ENCODE measurements around the gene PPIH. TPM values are rescaled to one million over a fixed set of nuclear protein-coding genes. Genes with fewer than 3 reads are reported as not detected.
"Not testable (repeated sequence)": the region's sequence is repeated elsewhere in the genome, so short reads cannot be mapped to it uniquely, and the experiment has no call there.

Gene PPIH
- 20.1 TPM for total RNA-seq
- long read RNA-seq, partial matches to known transcripts: 2 of 6 reads
- long read RNA-seq, other reads (novel, unspliced or antisense): 1 of 6 reads

DNA sequence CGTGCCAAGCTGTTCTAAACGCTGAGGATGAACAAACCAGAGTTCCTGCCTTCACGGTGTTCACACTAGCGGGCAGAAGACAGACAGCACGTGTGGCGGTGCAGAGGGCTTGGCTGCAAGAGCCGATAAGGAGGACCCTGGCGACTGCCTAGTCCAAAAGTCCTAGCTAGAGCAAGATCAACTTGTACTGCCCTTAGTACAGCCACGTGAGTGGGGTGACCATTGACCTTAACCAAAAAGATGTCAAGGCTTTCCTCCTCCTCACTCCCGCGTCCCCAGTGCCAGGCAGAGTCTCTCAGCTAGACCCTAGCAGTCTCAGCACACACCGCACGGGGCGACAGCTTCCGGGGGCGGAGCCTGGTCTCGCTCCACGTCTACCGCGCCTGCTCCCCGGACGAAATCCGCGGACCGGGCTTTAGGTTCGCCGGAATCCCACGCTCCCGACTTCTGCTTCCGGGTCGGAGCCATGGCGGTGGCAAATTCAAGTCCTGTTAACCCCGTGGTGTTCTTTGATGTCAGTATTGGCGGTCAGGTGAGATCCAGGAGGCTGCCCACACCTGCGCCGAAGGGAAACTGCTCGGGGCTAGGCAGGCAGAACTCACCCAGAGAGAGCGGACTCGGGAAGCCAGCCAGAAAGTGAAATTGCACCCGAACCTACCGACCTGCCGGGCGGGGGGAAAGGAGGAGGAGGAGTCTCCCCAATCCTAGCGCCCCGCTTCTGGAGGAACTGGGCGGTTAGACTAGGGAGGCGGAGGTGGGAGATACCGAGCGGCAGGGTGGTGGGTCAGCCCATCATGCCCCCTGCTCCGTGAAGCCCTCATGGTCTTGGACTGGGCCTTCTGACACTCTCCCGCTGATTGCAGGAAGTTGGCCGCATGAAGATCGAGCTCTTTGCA is at the start of gene PPIH:
Gene PPIH, plus strand, starts transcription at position 443 of the 896 bp plus-strand sequence. Its CDS starts 24 bp downstream, at position 467.
- intact Hi-C loops (cut with DNase I): no loop called here
- ATAC-seq (peak; percentile 100), DNase-seq (ENCODE audit: missing footprints) (peak; percentile 97)

GRCh38 chr1:42613803-42614131 is 44.5 kb upstream of the PPIH start:
- ATAC-seq (no peak), DNase-seq (ENCODE audit: missing footprints) (no peak)
- intact Hi-C loops (cut with DNase I): no loop called here

- DNase-seq (ENCODE audit: missing footprints) (no peak), ATAC-seq (no peak)
- intact Hi-C loops (cut with DNase I): no loop called here
These were observed 39.4 kb upstream of the PPIH start for GRCh38 chr1:42618866-42619265.

DNA sequence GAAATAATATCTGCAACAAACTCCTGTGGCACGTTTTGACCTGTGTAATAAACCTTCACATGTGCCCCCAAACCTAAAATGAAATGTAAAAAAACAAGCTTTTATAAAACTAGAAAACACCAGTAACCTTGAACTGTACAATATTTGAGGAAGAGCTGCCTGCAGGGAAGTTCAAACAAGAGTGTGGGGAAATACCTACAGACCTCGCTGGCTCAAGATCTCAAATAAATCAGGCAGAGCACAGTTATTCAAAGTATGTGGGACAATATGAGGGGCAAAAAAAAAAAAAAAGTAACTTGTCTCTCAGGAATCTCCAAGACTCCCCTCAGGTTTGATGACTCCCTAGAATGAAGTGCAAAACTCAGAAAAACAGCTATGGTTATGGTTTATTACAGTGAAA is 37.9 kb upstream of the PPIH start:
- ATAC-seq: no peak
- intact Hi-C loops (cut with DNase I): no loop called here
- DNase-seq (ENCODE audit: missing footprints): no peak

GRCh38 chr1:42621180-42621579 is 37.0 kb upstream of the PPIH start:
- ATAC-seq; DNase-seq (ENCODE audit: missing footprints); intact Hi-C loops (cut with DNase I): not testable (repeated sequence)

- DNase-seq (ENCODE audit: missing footprints); ATAC-seq; intact Hi-C loops (cut with DNase I): not testable (repeated sequence)
These were observed 31.0 kb upstream of the PPIH start for GRCh38 chr1:42627205-42627604.

- no peak for ATAC-seq
- intact Hi-C loops (cut with DNase I): no loop called here
- DNase-seq (ENCODE audit: missing footprints): no peak
These were observed 19.1 kb upstream of the PPIH start for GRCh38 chr1:42639116-42639515.

DNA sequence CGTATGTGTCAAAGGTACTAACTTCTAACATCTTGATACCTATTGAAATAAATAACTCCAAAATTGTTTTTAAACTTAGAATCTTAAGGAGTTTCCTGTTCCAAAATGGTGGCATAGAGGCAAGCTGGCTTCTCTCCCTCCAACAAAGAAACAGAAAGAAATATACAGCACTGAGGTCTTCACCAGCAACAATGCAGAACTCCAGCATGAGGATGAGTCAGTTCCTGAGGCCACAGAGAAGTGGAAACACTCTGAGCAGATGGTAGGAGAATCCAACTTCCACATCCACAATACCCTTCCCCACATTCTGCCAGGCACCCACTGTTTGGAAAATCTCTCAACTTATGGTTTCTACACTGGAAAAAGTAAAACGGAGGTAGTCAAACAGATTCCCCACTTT is 12.2 kb upstream of the PPIH start:
- no peak for ATAC-seq
- intact Hi-C loops (cut with DNase I): no loop called here

GRCh38 chr1:42657201-42657600 is 1.0 kb upstream of the PPIH start:
- no peak for DNase-seq (ENCODE audit: missing footprints)
- intact Hi-C loops (cut with DNase I): no loop called here
- no peak for ATAC-seq

More for the DNA sequence above, 12.2 kb upstream of the PPIH start:
- no peak for DNase-seq (ENCODE audit: missing footprints)

- intact Hi-C loops (cut with DNase I): no loop called here
- ATAC-seq (no peak), DNase-seq (ENCODE audit: missing footprints) (no peak)
These were observed 684 bp downstream of the PPIH start for GRCh38 chr1:42658877-42659337.

DNA sequence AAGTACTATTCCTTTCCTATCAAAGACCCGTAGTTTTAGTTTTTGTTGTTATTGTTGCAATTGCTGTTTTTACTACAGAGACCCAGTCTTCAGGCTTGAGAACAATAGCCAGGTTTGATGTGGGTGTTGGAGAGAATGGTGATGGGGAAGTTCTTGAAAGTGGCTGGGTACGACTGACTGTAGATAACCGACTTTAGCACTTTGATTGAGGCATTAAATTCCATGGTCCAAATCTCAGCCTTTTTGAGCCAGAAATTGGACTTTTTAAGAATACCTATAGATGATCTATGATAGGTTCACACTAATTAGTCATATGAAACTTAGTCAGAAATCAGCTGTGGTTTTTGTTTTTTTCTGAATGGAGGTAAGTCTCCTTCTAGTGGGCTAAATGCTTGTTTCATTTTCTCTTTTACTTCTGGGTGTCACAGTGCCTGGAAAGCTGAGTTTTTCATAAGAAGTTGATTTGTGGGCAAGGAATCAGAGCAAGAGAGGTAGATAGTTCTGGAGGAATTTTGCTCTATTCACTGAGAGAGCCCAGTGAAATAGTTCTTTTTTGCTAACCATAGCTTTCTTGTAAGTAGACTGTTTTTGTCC is 2.8 kb downstream of the PPIH start:
- no peak for ATAC-seq
- DNase-seq (ENCODE audit: missing footprints): no peak

DNA sequence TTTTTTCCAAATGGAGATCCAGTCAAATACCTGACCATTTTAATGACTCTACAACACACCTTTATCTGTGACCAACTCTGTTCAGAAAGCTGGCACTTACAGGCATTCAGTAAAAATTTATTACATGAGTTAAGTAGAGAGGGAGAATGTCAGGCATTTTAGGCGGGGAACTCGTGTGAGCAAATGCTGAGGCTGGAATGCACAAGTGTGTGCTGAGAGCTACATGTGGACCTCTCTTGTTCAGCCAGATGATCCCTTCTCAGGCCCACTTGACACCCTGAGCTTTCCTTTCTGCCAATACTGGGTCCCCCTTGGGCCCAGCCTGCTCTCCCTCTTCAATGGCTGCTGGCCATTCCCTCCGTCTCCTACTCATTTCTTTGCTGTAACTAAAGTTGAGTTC is 11.7 kb downstream of the PPIH start:
- DNase-seq (ENCODE audit: missing footprints) (no peak), ATAC-seq (no peak)
- intact Hi-C loops (cut with DNase I): loop anchor here (10.0 kb wide), 1 partner anchor 495 kb away; no protein-coding TSS in a partner anchor

More for the DNA sequence above, 2.8 kb downstream of the PPIH start:
- intact Hi-C loops (cut with DNase I): no loop called here

DNA sequence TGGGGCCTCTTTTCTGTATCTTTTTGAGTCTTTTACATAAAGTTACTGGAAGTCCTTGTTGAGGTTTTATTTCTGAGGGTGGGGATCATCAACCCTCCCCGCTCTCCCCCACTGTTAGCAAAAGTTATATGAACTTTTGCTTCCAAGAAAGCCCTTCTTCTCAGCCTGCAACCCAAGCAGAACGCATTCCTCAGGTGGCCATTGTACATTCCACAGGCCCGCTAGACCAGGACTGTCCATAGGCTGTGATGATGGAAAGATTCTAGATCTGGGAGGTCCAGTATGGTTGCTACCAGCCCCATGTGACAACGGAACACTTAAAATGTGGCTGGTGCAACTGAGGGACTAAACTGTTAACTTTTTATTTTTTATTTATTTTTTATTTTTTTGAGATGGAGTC is 12.2 kb downstream of the PPIH start:
- no peak for DNase-seq (ENCODE audit: missing footprints)
- intact Hi-C loops (cut with DNase I): loop anchor here (10.0 kb wide), 1 partner anchor 496 kb away; no protein-coding TSS in a partner anchor
- ATAC-seq: no peak

GRCh38 chr1:42674214-42674613 is 16.0 kb downstream of the PPIH start:
- ATAC-seq: peak; percentile 23
- no peak for DNase-seq (ENCODE audit: missing footprints)
- intact Hi-C loops (cut with DNase I): loop anchor here (10.0 kb wide), 1 partner anchor 499 kb away; no protein-coding TSS in a partner anchor

DNA sequence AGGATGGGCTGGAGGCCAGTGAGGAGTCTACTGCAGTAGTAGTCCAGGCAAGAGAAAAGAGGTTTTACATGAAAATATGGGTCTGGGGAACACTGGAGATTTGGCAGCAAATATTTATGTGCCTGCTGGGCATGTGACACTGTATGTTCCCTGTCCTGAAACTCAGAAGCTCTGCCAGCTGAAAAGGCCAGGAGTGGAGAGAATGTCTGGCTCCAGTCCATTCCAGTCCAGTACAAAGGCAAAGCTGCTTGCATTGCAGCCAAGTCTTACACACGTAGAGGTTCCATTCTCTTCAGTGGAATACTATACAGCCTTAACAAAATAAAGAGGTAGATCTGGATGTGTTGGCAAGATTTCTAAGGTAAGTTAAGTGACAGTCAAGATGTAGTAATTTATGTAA is 16.5 kb downstream of the PPIH start:
- intact Hi-C loops (cut with DNase I): loop anchor here (10.0 kb wide), 1 partner anchor 500 kb away; no protein-coding TSS in a partner anchor
- DNase-seq (ENCODE audit: missing footprints) (no peak), ATAC-seq (peak; percentile 89)

DNA sequence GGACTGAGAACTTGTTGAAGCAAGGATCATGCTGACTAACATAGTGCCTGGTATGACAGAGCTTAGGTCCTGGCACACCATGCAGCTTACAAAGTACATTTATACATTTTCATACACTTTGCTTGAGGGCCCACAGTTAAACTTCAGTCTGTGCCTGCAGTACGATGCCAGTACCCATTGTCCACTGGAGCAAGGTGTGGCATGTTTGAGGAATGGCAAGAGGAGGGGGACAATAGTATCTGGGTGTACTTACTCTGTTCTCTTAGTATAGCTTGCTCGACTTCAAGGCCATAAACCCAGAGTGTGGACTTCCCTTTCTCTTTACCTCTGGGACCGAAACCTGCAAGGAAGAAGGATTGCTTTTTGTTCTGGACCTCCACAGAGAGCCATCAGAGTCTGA is 17.2 kb downstream of the PPIH start:
- intact Hi-C loops (cut with DNase I): loop anchor here (10.0 kb wide), 1 partner anchor 501 kb away; no protein-coding TSS in a partner anchor
- DNase-seq (ENCODE audit: missing footprints) (no peak), ATAC-seq (no peak)

DNA sequence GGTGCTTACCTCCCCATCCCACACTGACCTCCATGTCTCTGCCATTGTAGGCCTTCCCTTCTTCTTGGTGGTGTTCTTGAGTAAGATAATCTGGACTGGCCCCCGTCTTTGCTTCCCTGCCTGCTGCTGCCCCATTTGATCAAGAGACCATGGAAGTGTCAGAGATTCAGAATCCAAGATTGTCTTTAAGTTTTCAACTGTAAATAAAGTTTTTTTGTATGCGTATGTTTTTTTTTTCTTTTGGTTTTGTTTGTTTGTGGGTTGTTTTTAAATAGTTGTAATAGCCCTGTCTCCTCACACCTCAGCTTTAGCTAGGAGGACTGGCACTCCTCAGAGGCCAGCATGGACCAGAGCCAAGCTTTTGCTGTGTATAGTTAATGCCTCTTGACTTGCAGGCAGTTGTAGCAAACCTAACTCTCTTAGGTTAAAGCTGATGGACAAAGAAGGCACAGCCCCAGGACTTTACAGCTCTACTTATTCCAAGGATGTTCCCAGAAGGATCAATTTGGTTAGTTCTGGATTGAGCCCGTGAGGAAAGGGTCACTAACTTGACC is 18.4 kb downstream of the PPIH start:
- intact Hi-C loops (cut with DNase I): loop anchor here (10.0 kb wide), 1 partner anchor 502 kb away; no protein-coding TSS in a partner anchor
- ATAC-seq: peak; percentile 47
- peak; percentile 58 for DNase-seq (ENCODE audit: missing footprints)

DNA sequence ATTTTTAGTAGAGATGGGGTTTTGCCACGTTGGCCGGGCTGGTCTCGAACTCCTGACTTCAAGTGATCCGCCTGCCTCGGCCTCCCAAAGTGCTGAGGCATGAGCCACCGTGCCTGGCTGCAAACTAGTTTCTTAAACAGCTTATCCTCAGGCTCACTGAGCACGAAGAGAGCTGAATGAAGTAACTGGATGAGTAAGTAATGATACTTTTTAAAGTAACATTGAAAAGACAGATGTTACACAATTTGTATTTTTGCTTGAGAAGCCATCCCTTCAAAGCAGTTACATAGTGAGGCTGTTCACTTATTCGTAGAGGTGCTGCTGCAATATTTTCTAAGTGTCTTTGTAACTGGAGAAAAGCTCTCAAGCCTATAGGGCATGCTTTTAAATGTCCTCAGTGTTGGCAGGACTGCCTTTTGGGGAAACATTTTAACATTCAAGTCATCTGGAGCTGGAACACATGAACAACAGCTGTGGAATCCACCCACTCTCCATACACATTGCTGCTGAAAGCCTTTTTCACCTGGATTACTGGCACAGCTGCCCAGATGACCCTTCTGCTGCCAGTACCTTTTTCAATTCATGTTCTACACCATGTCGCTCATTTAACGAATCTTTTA is 21.3 kb downstream of the PPIH start:
- intact Hi-C loops (cut with DNase I): loop anchor here (10.0 kb wide), 1 partner anchor 505 kb away; no protein-coding TSS in a partner anchor
- ATAC-seq: no peak
- peak; percentile 31 for DNase-seq (ENCODE audit: missing footprints)

- intact Hi-C loops (cut with DNase I): no loop called here
- ATAC-seq (no peak), DNase-seq (ENCODE audit: missing footprints) (no peak)
These were observed 21.8 kb downstream of the PPIH start for GRCh38 chr1:42680055-42680454.

Data from Right ventricle myocardium inferior (tissue), 1 donor.